Lung microvascular endothelial cell (primary cell): ENCODE results near the gene SMCR8. TPM values are rescaled to one million over a fixed set of nuclear protein-coding genes. Genes with fewer than 3 reads are reported as not detected.
"Not testable (repeated sequence)": the region's sequence is repeated elsewhere in the genome, so short reads cannot be mapped to it uniquely, and the experiment has no call there.

ENCODE experiments used
- DNase-seq, 2 donors: peaks; one replicate each; pipeline versions ENCODE4 v3.0.0 to v3.0.0-alpha.2; 2010; ENCODE audit warnings: low read depth in 2 of 2
- total RNA-seq: library from RNA; depleted of rRNA; stranded (reverse); fragments of >200 nt; gene quantifications from 2 replicates; pipeline ENCODE4 v1.2.1, GENCODE V29; 2014

The SMCR8 gene
- total RNA-seq, 1 donor from 2014 or later = 15.5 TPM

DNA sequence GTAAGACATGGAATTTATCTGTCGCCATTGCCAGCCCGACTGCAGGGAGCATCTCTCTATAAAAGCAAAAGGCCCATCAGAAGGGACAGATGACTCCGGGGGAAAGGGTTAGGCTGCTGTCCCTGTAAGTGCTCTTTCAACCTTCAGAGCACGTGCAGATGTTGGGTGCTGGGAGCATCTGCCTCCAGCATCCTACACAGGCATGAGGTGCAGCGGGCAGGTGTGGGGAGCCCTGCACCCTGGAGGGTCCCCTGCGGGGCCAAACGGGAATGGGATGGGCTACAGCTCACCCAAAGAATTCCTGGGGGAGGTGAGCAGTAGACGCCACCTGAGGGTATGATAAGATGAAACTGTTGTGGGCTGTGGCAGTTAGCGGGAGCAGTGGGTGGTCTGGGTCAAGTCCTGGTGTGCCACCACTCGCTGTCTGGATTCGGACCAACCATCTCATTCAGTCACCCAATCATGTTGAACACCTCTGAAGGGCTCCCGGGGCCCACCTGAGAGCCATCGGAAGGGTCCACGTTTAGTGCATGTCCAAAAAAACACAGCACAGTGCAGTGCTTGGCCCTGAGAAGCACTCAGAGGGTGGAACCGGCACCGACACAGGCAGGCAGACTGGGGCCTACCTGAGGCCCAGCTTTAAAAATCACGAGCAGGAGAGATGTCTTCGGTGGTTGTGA, 3.8 kb downstream of the SMCR8 start:
- DNase-seq = no peak

DNA sequence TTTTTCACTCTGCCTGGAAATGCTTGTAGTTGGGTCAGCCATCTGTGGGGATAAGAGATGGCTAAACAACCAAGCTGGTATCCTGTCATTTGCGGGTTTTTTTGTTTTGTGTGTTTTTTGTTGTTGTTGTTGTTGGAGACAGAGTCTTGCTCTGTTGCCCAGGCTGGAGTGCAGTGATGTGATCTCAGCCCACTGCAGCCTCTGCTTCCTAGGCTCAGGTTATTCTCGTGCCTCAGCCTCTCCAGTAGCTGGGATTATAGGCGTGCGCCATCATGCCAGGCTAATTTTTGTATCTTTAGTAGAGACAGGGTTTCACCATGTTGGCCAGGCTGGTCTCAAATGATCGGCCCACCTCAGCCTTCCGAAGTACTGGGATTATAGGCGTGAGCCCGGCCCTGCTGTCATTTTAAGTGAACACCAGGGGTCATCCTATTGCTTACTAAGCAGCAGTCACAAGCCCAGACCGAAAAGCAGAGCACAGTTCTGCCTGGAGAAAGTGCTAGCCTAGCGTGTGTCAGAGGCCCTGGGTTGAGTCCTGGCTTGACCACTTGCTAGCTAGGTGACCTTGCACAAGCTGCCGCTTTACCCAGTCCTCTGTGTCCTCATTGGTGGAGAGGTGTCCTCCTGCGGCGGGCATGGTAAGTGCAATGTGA, 4.6 kb downstream of the SMCR8 start:
- DNase-seq = peak; percentile 60 to 81

DNA sequence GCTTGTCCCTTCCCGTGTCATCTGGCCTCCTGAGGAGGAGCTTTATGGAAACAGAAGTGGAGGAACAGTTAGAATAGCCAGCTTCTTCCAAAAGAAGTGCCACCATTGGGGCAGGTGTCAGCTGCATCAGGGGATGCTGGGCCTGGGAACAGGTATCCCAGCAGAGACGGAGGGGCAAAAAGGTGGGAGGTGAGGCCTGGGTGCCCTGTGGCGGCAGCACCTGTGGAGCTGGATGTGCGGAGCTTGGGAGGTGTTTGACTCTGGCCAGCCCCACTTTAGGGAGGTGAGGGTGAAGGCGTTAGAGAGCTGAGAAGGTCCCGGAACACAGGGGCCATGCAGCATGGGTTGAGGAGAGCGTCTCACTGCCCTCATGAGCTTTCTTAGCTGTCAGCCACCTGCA, 5.2 kb downstream of the SMCR8 start:
- no peak for DNase-seq

DNA sequence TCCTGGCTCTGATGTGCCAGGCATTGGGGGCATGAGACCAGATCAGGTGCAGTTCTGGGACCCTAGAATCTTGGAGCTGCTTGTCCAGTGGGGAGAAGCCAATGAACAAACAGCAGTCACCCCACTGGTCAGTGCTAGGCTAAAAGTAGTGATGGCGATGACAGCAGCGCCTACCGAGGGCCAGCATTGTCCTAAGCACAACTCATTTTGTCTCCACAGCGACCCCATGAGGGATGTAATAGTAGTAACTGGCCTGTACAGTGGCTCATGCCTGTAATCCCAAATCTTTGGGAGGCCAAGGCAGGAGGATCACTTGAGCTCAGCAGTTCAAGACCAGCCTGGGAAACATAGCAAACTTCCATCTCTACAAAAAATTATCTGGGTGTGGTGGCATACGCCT, 6.2 kb downstream of the SMCR8 start:
- peak in 1 of 2 donors; percentile 64 for DNase-seq

DNA sequence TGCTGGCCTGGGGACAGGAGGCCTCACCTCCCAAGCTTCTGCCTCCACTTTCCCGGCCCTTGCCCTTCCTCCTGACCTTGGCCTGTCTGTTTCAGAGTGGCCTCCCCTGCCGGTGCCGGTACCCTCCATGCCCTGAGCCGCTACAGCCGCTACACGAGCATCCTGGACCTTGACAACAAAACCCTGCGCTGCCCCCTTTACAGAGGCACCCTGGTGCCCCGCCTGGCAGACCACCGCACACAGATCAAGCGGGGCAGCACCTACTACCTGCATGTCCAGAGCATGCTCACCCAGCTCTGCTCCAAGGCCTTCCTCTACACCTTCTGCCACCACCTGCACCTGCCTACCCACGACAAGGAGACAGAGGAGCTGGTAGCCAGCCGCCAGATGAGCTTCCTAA, 7.4 kb downstream of the SMCR8 start:
- no peak for DNase-seq

DNA sequence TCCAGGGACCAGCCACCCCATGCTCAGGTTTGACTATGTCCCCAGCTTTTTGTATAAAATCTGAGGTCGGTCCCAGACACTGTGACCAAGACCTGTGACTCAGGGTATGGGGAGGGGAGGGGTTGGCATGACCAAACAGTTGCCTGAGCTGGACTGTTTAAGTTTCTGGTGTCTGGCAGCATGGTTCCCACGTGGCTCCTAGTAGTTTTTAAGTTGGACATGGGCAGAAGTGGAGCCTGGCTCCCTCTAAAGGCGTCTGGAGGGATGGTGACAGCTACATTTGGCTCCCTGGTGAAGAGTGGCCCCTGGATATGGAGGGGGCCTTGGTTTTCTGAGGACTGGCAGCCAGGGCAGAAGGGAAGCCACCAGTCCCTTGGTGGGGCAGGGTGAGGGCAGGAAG, 7.9 kb downstream of the SMCR8 start:
- peak in 1 of 2 donors; percentile 15 for DNase-seq

DNA sequence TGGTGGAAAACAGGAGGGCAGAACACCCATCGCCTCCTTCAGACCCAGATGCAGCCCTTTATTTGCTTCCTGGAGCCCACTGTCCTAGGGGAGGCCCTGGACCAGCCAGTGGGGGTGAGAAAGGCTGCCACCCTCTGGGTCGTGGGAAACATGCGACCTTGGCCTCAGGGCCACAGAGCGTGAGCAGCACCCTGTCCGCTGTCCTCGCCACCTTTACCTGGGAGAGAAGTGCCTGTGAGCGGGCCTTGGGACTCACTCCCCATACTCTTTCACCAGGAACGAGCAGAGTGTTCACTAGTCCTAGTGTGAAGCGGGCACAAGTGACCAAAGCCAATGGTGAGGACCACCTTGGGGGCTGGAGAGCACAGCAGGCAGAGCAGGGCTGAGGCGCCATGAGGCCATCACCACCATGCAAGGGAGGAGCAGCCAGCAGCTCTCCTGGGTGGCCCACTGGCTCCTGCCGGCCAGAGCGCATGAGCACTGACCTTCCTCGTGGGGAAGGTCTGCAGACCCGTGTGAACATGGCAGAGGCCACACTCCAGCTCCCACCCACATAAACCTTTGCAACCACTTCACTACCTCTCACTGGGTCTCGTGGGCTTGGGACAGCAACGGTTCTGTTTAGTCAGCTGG, 8.5 kb downstream of the SMCR8 start:
- no peak for DNase-seq

DNA sequence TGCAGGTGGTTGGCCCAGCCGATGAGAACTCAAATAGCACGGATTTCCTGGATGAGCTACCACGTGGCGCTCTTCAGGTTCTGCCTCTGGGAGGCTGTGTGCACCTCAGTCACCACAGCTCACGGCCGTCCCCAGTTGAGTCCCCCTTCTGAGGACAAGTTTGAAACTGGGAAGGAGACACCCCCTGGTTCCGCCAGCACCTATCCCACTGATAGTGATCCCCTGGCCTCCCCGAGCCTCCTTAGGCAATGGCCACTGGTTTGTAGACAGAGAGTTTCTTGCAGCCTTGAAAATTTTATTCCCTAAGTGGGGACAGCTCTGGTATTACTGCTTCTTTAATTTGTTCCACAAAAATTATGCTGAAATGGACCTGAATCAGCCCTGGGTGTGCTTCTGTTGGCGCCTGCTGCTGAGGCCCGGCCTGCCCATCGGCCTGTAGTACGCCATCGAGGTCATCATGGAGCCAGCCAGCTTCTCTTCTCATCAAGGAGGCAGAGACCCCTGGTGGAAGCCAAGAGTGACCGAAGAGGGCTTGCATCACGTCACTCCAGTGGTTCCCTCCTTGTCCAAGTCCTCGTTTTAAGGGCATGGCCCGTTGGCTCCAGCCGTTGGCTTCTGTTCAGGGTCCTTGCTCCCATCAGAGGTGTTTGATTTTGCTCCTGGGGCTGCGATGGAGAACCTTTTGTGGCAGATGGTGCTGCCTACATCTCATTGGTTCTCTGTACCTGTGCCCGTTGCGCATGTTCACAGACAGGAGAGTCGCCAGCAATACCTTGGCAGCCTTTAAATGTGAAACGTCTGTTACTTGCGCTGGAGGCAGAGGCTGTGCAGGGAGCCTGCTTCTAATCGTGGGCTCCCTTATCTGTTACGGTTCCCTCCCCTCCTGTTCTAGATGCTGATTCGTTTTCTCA, 9.3 kb downstream of the SMCR8 start:
- no peak for DNase-seq

DNA sequence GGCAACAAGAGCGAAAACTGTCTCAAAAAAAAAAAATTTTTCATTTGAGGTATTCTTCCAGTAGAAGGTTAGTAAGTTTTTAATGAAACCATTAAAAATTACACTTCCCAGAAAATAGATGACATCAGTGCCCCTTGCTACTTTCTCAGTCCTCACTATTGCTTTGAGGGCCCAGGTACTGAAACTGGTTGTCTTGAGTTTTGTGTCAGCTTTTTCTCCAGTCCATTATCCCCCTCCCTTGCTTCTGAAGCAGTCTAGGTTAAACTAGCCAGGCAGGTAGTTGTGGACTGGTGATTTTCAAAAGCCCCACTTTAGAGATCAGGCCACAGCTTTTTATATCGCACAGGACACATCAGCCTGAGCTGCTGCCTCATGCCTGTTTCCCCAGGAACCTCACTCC, 10.9 kb downstream of the SMCR8 start:
- no peak for DNase-seq

DNA sequence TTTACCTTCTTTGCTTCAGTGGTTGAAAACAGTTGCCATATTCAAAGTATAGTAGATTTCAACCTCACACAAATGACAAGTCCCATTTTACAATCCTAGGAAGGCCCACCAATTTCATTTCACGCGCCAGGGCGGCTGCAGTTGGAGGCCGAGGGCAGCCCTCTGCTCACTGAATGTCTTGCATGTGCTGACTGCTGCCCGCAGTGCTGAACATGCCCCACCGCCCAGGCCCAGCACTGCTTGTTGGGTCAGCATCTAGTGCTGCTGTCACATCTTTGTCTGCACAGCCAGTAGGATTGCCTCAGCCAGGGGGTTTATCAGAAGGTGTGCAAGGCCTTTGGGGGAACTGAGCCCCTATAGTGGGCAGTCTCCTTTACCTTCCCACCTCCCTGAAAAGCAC, 11.5 kb downstream of the SMCR8 start:
- no peak for DNase-seq

DNA sequence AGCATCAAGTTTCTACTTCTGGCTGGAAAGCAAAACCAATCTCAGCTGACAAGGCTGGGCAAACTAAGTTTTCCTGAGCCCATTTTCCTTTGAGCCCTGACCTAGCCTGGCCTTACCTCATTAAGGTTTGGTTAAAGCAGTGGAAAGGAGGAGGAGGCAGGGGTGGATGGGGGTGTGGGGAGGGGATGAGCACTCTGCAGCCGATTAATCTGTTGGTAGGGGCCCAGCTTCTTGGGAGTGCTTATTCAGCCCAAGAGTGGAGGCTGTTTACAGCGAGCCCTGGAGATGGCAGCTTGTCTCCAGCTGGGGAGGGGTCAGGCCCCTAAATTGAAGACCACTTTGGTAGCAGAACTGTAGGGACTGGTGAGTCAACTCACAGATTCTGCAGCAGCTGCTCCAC, 12.0 kb downstream of the SMCR8 start:
- DNase-seq = no peak

DNA sequence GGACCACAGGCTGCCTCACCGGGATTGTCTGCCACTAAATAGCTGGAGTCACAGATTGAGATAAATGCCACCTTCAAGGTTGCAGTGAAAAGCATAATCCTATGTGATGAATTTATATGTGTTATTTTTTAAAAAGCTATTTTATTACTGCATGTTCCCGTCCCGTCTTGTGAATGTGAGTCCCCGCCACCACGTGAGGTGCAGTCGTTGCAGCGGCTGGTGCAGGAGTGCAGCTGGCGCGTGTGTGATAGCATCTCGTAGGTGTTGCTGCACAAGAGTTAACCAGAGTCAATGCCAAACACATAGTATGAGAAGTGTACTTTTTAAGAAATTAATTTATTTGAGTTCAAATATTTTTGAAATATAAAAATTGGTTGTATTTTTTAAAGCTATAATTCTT, 12.5 kb downstream of the SMCR8 start:
- no peak for DNase-seq

DNA sequence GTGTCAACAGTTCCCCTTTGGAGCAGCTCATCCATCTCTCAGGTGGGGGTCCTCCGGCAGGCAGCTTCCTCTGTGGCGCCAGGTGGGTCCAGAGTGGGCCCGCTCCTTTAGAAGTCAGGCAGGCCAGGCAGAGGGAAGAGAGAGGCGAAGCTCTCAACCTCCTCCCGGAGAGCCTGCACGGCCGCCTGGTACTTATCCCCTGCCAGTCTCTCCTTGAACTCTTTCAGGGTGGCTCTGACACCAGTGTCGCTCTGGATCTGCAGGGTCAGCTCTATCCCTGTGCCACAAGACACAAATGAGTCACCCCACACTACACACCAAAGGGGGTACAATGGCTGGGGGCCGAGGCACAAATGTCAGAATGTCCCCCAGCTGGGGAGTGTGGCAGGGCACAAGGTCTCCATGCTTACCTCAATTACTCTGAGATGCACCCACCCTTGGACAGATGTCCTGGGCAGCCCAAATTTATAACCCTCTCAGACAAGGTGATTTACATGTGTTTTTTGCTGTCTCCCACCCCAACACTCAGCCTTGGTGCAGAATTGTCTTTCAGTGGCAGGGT, 13.6 kb downstream of the SMCR8 start:
- no peak for DNase-seq

DNA sequence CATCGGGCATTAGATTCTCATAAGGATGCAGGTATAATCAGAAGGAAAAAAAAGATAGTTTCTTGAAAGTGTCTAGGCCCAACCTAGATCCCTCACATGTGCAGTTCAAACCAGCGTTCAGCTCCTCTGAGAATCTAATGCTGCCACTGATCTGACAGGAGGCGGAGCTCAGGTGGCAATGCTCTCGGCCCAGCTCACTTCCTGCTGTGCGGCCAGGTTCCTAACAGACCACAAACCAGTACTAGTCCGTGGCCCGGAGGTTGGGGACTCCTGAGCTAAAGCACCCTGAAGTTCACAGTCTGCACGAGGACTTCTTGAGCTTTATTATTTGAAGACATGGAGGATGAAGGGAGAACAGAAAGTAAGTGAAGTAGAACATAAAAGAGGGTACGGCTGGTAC, 16.8 kb downstream of the SMCR8 start:
- no peak for DNase-seq

DNA sequence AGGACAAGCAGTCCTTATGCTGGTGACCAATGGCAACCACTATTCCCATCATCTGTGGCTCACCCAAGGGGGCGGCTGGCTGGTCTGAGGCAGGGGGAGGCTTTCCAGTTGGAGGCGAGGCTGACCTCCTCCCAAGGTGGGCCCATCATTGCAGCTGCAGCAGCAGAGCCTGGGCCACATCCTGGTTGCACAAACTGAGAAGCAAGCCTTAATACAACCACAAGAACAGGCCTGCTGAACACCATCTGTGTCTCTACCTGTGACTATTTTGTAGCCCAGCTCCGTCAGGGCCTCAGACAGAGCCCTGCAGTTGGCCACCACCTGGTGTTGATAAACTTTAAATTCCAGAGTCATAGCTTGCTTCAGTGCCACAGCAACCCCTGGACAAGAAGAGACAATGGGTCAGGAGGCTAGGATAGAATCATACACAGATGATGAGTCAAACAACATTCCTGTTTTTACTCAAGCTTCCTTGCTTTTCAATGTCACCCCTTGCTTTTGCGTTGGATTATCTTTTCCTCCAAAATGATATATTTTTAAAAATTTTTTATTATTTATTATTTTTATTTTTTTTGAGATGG, 17.9 kb downstream of the SMCR8 start:
- DNase-seq = no peak

DNA sequence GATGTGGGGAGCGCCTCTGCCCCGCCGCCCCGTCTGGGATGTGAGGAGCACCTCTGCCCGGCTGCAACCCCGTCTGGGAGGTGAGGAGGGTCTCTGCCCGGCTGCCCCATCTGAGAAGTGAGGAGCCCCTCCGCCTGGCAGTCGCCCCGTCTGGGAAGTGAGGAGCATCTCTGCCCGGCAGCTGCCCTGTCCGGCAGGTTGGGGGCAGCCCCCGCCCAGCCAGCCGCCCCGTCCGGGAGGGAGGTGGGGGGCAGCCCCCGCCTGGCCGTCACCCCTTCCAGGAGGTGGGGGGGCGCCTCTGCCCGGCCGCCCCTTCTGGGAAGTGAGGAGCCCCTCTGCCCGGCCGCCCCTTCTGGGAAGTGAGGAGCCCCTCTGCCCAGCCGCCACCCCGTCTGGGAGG, 23.1 kb downstream of the SMCR8 start:
- DNase-seq = not testable (repeated sequence)

DNA sequence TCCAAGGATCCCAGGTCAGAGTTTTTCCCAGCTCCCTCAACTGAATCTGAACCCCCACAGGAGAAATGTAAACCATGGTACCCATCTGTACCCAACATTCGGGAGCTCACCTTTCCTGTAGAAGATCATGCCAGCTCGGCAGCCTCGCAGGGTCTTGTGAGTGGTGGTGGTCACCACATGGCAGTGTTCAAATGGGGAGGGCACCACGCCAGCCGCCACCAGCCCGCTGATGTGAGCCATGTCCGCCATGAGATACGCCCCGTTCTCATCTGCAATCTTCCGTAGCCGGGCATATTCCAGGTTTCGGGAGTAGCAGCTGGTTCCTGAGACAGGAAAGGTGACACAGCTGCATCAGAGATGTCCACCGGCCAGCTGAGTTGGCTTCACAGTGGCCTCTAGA, 24.8 kb downstream of the SMCR8 start:
- no peak for DNase-seq

DNA sequence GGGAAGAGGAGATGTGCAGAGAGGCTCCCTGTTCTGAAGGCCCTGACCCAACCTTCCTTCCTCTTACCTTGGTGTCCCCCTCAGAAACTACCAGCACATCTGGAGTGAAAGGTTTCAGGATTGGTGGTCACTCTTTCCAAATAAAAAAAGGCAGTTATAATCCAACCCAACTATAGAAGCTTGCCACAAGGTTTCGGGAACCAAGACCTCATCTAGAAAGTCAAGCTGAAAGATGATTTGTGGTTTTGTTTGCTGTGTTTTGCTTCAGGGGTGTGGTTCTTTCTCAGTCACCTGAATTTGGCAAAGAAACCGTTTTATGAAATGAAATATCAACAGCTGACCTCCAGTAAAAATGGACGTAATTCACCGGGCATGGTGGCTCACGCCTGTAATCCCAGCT, 28.9 kb downstream of the SMCR8 start:
- no peak for DNase-seq

DNA sequence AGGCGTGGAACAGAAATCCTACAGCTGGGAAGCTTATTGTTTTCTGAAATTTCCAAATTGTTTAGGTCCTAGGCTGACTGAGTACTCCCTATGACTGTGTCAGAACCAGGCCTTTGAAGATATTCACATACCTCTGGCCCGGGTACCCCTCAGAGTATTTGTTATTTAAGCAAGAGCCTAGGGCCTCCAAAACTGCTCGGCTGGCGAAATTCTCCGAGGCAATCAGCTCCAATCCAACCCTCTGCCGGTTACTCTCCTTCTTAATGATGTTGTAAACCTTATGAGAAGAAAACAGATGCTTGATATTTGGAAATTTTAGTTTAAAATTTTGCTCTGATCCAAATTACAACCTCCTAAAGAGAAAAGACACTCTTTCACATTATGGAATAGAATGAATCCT, 38.4 kb downstream of the SMCR8 start:
- DNase-seq = no peak

DNA sequence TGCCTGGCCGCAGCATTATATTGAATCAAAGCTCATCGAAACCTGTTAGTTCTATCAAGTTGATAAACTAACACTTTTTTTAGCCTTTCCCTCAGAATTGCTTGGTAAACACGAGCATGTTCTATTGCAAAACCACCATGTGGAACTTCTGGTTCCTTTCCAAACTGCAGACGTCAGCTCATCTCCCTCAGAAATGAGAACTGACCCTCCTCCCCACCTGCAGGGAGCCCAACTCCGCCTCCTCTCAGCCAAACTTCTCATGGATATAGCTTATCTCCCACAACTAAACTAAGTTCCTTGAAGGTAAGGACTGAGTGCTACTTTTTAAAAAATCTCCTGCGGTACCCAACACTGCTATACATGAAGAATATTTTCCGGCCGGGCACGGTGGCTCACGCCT, 41.5 kb downstream of the SMCR8 start:
- no peak for DNase-seq

DNA sequence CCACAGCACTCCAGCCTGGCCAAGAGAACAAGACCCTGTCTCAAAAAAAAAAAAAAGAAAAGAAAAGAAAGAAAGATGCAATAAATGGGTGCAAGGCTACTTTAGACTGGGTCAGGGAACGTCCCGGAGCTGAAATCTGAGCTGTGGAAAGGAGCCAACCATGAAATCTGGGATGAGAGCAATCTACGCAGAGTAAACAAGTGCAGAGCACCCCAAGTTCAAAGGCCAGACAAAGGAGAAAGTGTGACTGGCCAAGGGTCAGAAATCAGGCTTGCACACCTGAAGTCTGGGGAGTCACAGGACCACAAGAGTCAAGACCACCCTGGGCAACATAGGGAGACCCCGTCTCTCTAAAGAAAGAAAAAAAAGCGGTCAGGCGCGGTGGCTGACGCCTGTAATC, 45.4 kb downstream of the SMCR8 start:
- DNase-seq = no peak
